A549 (cell line): Measurements from ENCODE around the gene VSTM4. TPM values are rescaled to one million over a fixed set of nuclear protein-coding genes. Genes with fewer than 3 reads are reported as not detected.
A peak's percentile ranks its signal among the peaks of the same experiment; 100 is the strongest.

Experiments
- ATAC-seq, 2 experiments: fragments of 200-7000 bp in 1 of 2; fragments of >200 bp in 1 of 2; cut with Nextera tagmentation in 1 of 2; cut with Tn5 transposase in 1 of 2; 3 replicates each; pipeline versions ENCODE4 v1.8.0 to v1.9.1; 2018 to 2020; ENCODE audit warnings: mild to moderate bottlenecking in 1 of 2, moderate library complexity in 1 of 2
- CTCF ChIA-PET: fragments of 300-600 bp; sonication (Branson Sonifier 250); formaldehyde crosslinking; extraction: SDS; loops from one replicate; lab custom pipeline; 2021; ENCODE audit warnings: antibody characterized with exemption, inconsistent platforms; lab: Yijun Ruan, JAX
- POLR2A ChIA-PET: fragments of 350-600 bp; formaldehyde crosslinking; extraction: SDS; loops from one replicate; lab custom pipeline; 2021; ENCODE audit warnings: antibody characterized with exemption, inconsistent platforms; lab: Yijun Ruan, JAX
- DNase-seq, 2 experiments: peaks; one replicate each; pipeline versions ENCODE4 v3.0.0 to v3.0.0-alpha.2; 2011 to 2016; ENCODE audit warnings: low read depth in 1 of 2, low spot score in 1 of 2
- FAIRE-seq: peaks from 2 replicates; lab custom pipeline; 2011; peaks lifted over from hg19 to GRCh38; lab: Jason Lieb, UNC
- H3K27ac ChIP-seq, 2 experiments: fragments of >200 bp; sonication (Bioruptor Twin); formaldehyde crosslinking; 3 replicates each; pipeline ENCODE4 v1.5.1; 2016 to 2017
- H3K4me1 ChIP-seq: fragments of >200 bp; sonication (Bioruptor Twin); formaldehyde crosslinking; 3 replicates; pipeline ENCODE4 v1.6.1; 2016
- H3K4me2 ChIP-seq: fragments of >200 bp; sonication (Bioruptor Twin); formaldehyde crosslinking; 3 replicates; pipeline ENCODE4 v1.6.1; 2016
- H3K4me3 ChIP-seq: fragments of >200 bp; sonication (Bioruptor Twin); formaldehyde crosslinking; 3 replicates; pipeline ENCODE4 v1.5.1; 2016
- H3K9me3 ChIP-seq: fragments of >200 bp; sonication (Bioruptor Twin); formaldehyde crosslinking; 3 replicates; pipeline ENCODE4 v1.6.1; 2016
- CEBPB ChIP-seq, 2 experiments: fragments of >200 bp in 1 of 2; sonication (Bioruptor Twin) in 1 of 2; formaldehyde crosslinking in 1 of 2; IDR thresholded peaks; 2 replicates each; pipeline ENCODE4 v1.6.1; 2012 to 2016
- CHD2 ChIP-seq: fragments of 150-350 bp; IDR thresholded peaks from 2 replicates; pipeline ENCODE4 v1.6.1; 2014; ENCODE audit warnings: low read length; ENCODE audit not compliant: partially characterized antibody
- EP300 ChIP-seq, 2 experiments: fragments of >200 bp; sonication (Bioruptor Twin); formaldehyde crosslinking; IDR thresholded peaks; 2 replicates in 1 of 2; 3 replicates in 1 of 2; pipeline ENCODE4 v1.6.1; 2016 to 2017
- FOXS1 ChIP-seq: fragments of 250-450 bp; sonication (Bioruptor Pico); IDR thresholded peaks from 2 replicates; pipeline ENCODE4 v1.5.0; 2020; ENCODE audit warnings: mild to moderate bottlenecking, moderate library complexity
- HOXA7 ChIP-seq: fragments of 250-450 bp; sonication (Bioruptor Pico); IDR thresholded peaks from 2 replicates; pipeline ENCODE4 v1.5.0; 2020; ENCODE audit warnings: mild to moderate bottlenecking, moderate library complexity
- HOXB13 ChIP-seq: fragments of 250-450 bp; sonication (Bioruptor Pico); IDR thresholded peaks from 2 replicates; pipeline ENCODE4 v1.5.0; 2020; ENCODE audit warnings: low read depth, mild to moderate bottlenecking, moderate library complexity
- JUN ChIP-seq, 2 experiments: fragments of >200 bp; sonication (Bioruptor Twin); formaldehyde crosslinking; IDR thresholded peaks; 2 replicates in 1 of 2; 3 replicates in 1 of 2; pipeline ENCODE4 v1.6.1; 2016 to 2017
- KDM1A ChIP-seq: fragments of 200-600 bp; sonication (generic); IDR thresholded peaks from 2 replicates; pipeline ENCODE4 v1.6.1; 2016; ENCODE audit warnings: low read depth, mild to moderate bottlenecking
- KDM5A ChIP-seq: fragments of 200-600 bp; sonication (generic); IDR thresholded peaks from 2 replicates; pipeline ENCODE4 v1.6.1; 2016; ENCODE audit warnings: antibody characterized with exemption, mild to moderate bottlenecking
- MAZ ChIP-seq: fragments of 150-350 bp; IDR thresholded peaks from 2 replicates; pipeline ENCODE4 v1.6.1; 2014; ENCODE audit warnings: antibody characterized with exemption, low read depth, low read length, borderline replicate concordance
- MYC ChIP-seq: IDR thresholded peaks from 2 replicates; pipeline ENCODE4 v1.6.1; 2012; ENCODE audit warnings: mild to moderate bottlenecking, inconsistent platforms, low read length, improper control_type of control experiment, borderline replicate concordance
- NR3C1 ChIP-seq: fragments of >200 bp; sonication (Bioruptor Twin); formaldehyde crosslinking; IDR thresholded peaks from 3 replicates; pipeline ENCODE4 v1.6.1; 2017
- PHF8 ChIP-seq: fragments of 200-600 bp; sonication (generic); IDR thresholded peaks from 2 replicates; pipeline ENCODE4 v1.6.1; 2016; ENCODE audit warnings: low read depth, mild to moderate bottlenecking, antibody characterized with exemption, moderate library complexity, borderline replicate concordance
- POLR2AphosphoS2 ChIP-seq: conservative IDR thresholded peaks from 2 replicates; pipeline ENCODE4 v1.6.1; 2012; ENCODE audit warnings: low read length, improper control_type of control experiment, inconsistent platforms
- RFX5 ChIP-seq: fragments of 450-650 bp; IDR thresholded peaks from 2 replicates; pipeline ENCODE4 v1.7.1; 2014; ENCODE audit warnings: antibody characterized with exemption, mild to moderate bottlenecking, moderate library complexity
- TFCP2L1 ChIP-seq: fragments of 250-450 bp; sonication (Bioruptor Pico); IDR thresholded peaks from 2 replicates; pipeline ENCODE4 v1.5.0; 2021; ENCODE audit warnings: mild to moderate bottlenecking
- WGBS: methylation state at CpG from one replicate; pipeline ENCODE4 v1.1.6; 2017; ENCODE audit errors: missing lambda C conversion rate; 5-methylcytosine and 5-hydroxymethylcytosine counted together
- polyA plus RNA-seq, 4 experiments: library from polyadenylated mRNA; depleted of rRNA in 3 of 4; stranded (reverse); fragments of >200 nt; fragmentation: RNase III in 1 of 4; extraction: RNeasy Plus Mini Kit Qiagen cat#74134 plus additional on column Dnase treatment in 1 of 4; gene quantifications; 2 replicates in 3 of 4; 3 replicates in 1 of 4; pipeline ENCODE4 v1.2.3, GENCODE V29; 2011 to 2017
- TF ChIP-seq, protein P1 (sequence below): fragments of 200-600 bp; sonication (generic); IDR thresholded peaks from 2 replicates; pipeline ENCODE4 v1.6.1; 2016; ENCODE audit warnings: antibody characterized with exemption, mild to moderate bottlenecking, moderate library complexity
- TF ChIP-seq, protein P2 (sequence below): fragments of 450-650 bp; IDR thresholded peaks from 2 replicates; pipeline ENCODE4 v1.6.1; 2014; ENCODE audit warnings: antibody characterized with exemption
- TF ChIP-seq, protein P3 (sequence below): IDR thresholded peaks from 2 replicates; pipeline ENCODE4 v1.6.1; 2012

Gene VSTM4
- polyA plus RNA-seq, 2 of the 4 experiments (the other 2 are of a cell fraction), result 0.18 to 0.53 TPM

DNA sequence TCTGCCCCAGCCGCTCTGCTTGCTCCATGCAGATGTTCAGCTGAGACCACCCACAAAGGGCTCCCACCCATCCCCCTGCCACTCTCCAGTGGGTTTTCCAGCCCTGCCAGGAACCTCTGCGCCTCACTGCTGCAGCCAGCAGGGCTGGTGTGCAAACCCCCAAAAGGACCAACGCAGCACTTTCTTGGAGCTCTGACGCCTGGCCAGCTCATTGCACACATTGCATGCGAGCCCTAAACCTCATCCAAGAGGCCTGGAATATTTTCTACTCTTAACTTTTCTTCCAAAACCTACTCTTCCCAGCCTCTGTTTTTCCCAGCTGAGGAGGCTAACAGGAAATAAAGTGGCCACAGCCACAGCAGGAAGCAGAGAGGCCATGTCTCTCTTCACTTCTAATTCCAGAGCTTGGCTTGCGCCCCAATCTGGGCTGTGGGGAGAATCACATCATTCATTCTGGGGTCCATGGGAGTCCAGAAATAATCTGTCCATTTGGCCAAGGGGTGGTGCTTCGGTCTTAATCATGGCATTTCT, 23.1 kb upstream of the VSTM4 start:
- DNase-seq (no peak), FAIRE-seq (no peak), ATAC-seq (no peak)
- CTCF ChIA-PET, result interaction anchor here (1.4 kb wide), 1 partner anchor 23 kb away, joined by 3 read pairs; no protein-coding TSS in a partner anchor
- WGBS, result 71% methylated on average over 7 of the region's 7 CpGs
- peaks cover 18% of the 10 kb centered on the region for H3K4me1 ChIP-seq
- no peak overlapping the region for H3K4me2 ChIP-seq
- peak overlapping the region in 1 of 2 experiments; percentile 79; a peak in 3 of 6 replicates for H3K27ac ChIP-seq
- no peak for TF ChIP-seq HOXB13 (CRISPR knock-in tag)
- no peak for TF ChIP-seq CEBPB (IDR thresholded peaks at IDR 0.05)
- no peak overlapping the region for H3K4me3 ChIP-seq
- no peaks in the 10 kb centered on the region for H3K9me3 ChIP-seq
- POLR2A ChIA-PET, result no interaction called here

DNA sequence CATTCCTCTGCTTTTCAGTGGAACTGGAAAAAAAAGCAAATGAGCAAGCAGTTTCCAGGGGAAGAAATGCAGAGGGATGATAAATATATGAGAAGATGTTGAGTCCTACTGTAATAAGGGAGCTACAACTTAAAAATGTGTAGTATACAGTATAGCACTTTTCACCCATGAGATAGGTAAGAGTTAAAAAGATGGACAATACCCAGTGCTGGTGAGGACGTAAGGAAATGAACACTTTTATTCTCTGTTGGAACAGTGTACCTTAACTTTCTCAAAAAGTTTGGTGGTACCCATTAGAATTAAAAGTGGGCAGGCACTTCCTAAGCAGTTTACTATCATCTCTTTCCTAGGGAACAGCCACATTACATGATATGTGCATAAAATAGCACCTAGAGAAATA, 21.2 kb upstream of the VSTM4 start:
- DNase-seq, result no peak
- peaks cover 18% of the 10 kb centered on the region for H3K4me1 ChIP-seq
- CTCF ChIA-PET, result no interaction called here
- no peaks in the 10 kb centered on the region for H3K9me3 ChIP-seq
- POLR2A ChIA-PET, result no interaction called here
- H3K4me3 ChIP-seq, result no peak overlapping the region
- WGBS, result 88% methylated on average over 1 of the region's 1 CpG
- FAIRE-seq, result no peak
- TF ChIP-seq NR3C1, result no peak
- TF ChIP-seq HOXB13 (CRISPR knock-in tag), result no peak
- no peak for TF ChIP-seq TFCP2L1 (CRISPR knock-in tag)
- no peak for TF ChIP-seq MAZ
- TF ChIP-seq EP300 (IDR thresholded peaks at IDR 0.05), result no peak
- no peak for TF ChIP-seq PHF8
- TF ChIP-seq, protein P1, sequence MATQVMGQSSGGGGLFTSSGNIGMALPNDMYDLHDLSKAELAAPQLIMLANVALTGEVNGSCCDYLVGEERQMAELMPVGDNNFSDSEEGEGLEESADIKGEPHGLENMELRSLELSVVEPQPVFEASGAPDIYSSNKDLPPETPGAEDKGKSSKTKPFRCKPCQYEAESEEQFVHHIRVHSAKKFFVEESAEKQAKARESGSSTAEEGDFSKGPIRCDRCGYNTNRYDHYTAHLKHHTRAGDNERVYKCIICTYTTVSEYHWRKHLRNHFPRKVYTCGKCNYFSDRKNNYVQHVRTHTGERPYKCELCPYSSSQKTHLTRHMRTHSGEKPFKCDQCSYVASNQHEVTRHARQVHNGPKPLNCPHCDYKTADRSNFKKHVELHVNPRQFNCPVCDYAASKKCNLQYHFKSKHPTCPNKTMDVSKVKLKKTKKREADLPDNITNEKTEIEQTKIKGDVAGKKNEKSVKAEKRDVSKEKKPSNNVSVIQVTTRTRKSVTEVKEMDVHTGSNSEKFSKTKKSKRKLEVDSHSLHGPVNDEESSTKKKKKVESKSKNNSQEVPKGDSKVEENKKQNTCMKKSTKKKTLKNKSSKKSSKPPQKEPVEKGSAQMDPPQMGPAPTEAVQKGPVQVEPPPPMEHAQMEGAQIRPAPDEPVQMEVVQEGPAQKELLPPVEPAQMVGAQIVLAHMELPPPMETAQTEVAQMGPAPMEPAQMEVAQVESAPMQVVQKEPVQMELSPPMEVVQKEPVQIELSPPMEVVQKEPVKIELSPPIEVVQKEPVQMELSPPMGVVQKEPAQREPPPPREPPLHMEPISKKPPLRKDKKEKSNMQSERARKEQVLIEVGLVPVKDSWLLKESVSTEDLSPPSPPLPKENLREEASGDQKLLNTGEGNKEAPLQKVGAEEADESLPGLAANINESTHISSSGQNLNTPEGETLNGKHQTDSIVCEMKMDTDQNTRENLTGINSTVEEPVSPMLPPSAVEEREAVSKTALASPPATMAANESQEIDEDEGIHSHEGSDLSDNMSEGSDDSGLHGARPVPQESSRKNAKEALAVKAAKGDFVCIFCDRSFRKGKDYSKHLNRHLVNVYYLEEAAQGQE, result no peak
- no peak for TF ChIP-seq POLR2AphosphoS2
- no peak for TF ChIP-seq MYC
- TF ChIP-seq RFX5, result no peak
- no peak for TF ChIP-seq HOXA7 (CRISPR knock-in tag)
- TF ChIP-seq JUN (IDR thresholded peaks at IDR 0.05), result no peak
- no peak for TF ChIP-seq KDM5A
- ATAC-seq, result no peak
- H3K27ac ChIP-seq, result no peak overlapping the region
- H3K4me2 ChIP-seq, result no peak overlapping the region

DNA sequence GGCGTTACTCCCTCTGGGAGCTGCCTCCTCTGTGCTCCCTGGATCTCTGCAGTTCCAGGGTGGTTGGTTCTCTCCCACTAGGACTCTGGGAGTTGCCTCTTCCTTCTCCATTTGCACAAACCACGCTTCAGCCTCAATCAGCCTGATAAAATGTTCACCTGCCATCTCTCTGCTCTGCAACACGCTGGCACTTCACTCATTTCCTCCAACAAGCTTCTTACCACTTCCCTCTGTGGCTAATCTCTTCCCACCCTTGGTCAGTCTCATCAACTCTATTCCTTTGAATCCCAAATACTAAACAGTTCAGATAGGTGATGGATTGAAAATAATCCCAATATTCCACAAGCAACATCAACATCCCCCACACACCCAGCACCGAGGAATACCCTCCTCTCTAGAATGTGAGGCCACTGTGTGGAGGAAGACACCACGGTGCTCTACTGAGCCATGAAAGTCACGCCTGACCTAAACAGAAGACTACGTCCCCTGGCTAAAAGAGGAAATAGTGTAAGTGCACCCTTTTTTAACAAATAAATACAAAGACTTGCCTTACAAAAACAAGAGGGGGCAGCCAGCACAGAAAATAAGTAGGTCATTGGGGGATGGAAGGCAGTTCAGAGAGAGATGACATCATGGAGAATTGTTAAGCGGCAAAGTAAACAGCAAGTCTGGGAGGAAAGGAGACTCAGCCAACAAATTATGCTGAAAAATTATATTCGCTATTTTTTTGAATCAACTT, 20.4 kb upstream of the VSTM4 start:
- H3K4me1 ChIP-seq, result peaks cover 18% of the 10 kb centered on the region
- no peak overlapping the region for H3K4me3 ChIP-seq
- ATAC-seq, result no peak
- no peak for FAIRE-seq
- no peak for DNase-seq
- ChIA-PET POLR2A (no interaction called here), CTCF (no interaction called here)
- H3K27ac ChIP-seq, result no peak overlapping the region
- no peaks in the 10 kb centered on the region for H3K9me3 ChIP-seq
- WGBS, result 32% methylated on average over 9 of the region's 9 CpGs
- H3K4me2 ChIP-seq, result no peak overlapping the region
- TF ChIP-seq, protein P2, sequence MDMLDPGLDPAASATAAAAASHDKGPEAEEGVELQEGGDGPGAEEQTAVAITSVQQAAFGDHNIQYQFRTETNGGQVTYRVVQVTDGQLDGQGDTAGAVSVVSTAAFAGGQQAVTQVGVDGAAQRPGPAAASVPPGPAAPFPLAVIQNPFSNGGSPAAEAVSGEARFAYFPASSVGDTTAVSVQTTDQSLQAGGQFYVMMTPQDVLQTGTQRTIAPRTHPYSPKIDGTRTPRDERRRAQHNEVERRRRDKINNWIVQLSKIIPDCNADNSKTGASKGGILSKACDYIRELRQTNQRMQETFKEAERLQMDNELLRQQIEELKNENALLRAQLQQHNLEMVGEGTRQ, result no peak
- no peak for TF ChIP-seq MYC
- TF ChIP-seq, protein P3, sequence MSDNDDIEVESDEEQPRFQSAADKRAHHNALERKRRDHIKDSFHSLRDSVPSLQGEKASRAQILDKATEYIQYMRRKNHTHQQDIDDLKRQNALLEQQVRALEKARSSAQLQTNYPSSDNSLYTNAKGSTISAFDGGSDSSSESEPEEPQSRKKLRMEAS, result no peak
- TF ChIP-seq KDM1A, result no peak
- TF ChIP-seq CHD2, result no peak
- no peak for TF ChIP-seq FOXS1 (CRISPR knock-in tag)
